Caco-2 (cell line): ENCODE measurements around the gene FSHR. TPM values are rescaled to one million over a fixed set of nuclear protein-coding genes. Genes with fewer than 3 reads are reported as not detected.
A peak's percentile ranks its signal among the peaks of the same experiment; 100 is the strongest.

Experiments used
- BruUV-seq: library from RNA; stranded (reverse); fragments of 400-500 nt; replicated peaks from 2 replicates; lab custom pipeline; 2021; lab: Mats Ljungman, UMichigan
- CTCF ChIA-PET: fragments of 300-600 bp; sonication (Branson Sonifier 250); formaldehyde crosslinking; loops from one replicate; lab custom pipeline; 2022; ENCODE audit warnings: antibody characterized with exemption; lab: Charles Lee
- POLR2A ChIA-PET: fragments of 300-600 bp; sonication (Branson Sonifier 250); formaldehyde crosslinking; loops from one replicate; lab custom pipeline; 2022; ENCODE audit warnings: antibody characterized with exemption; lab: Charles Lee
- DNase-seq, 2 experiments: peaks; one replicate each; pipeline versions ENCODE4 v3.0.0 to v3.0.0-alpha.2; 2020 to 2022
- H3K27me3 ChIP-seq: replicated peaks from 2 replicates; pipeline ENCODE4 v1.6.0; 2011; ENCODE audit warnings: low read length; ENCODE audit not compliant: control insufficient read depth, insufficient read depth
- H3K36me3 ChIP-seq: 2 replicates; pipeline ENCODE4 v1.5.1; 2011; ENCODE audit warnings: low read length; ENCODE audit not compliant: control insufficient read depth, insufficient read depth
- H3K4me1 ChIP-seq: fragments of 250-450 bp; sonication (Bioruptor Pico); 2 replicates; pipeline ENCODE4 v1.5.1; 2020; ENCODE audit warnings: mild to moderate bottlenecking
- H3K4me3 ChIP-seq: 2 replicates; pipeline ENCODE4 v1.5.1; 2011; ENCODE audit warnings: low read depth, mild to moderate bottlenecking, control low read depth, low read length
- H3K9me3 ChIP-seq: fragments of 250-450 bp; sonication (Bioruptor Pico); 2 replicates; pipeline ENCODE4 v1.5.1; 2020; ENCODE audit warnings: mild to moderate bottlenecking, moderate library complexity
- H3K27ac Mint-ChIP-seq: one replicate; pipeline ENCODE4 v1.8.0; 2022; ENCODE audit warnings: mixed read lengths; ENCODE audit not compliant: unreplicated experiment
- H3K27me3 Mint-ChIP-seq: one replicate; pipeline ENCODE4 v1.8.0; 2022; ENCODE audit warnings: mixed read lengths; ENCODE audit not compliant: insufficient read depth, unreplicated experiment
- H3K36me3 Mint-ChIP-seq: one replicate; pipeline ENCODE4 v1.8.0; 2022; ENCODE audit warnings: mild to moderate bottlenecking, mixed read lengths; ENCODE audit not compliant: insufficient read depth, unreplicated experiment
- H3K4me1 Mint-ChIP-seq: one replicate; pipeline ENCODE4 v1.8.0; 2022; ENCODE audit warnings: low read depth, mixed read lengths; ENCODE audit not compliant: unreplicated experiment
- H3K4me3 Mint-ChIP-seq: one replicate; pipeline ENCODE4 v1.8.0; 2022; ENCODE audit warnings: mild to moderate bottlenecking, moderate library complexity, mixed read lengths; ENCODE audit not compliant: unreplicated experiment
- H3K9me3 Mint-ChIP-seq: one replicate; pipeline ENCODE4 v1.8.0; 2022; ENCODE audit warnings: mixed read lengths; ENCODE audit not compliant: unreplicated experiment
- CTCF ChIP-seq, 2 experiments: fragments of 200-600 bp in 1 of 2; IDR thresholded peaks; 1 replicate in 1 of 2; 2 replicates in 1 of 2; pipeline versions ENCODE4 v1.5.1 to v1.8.0; 2011 to 2022; ENCODE audit warnings: antibody characterized with exemption in 1 of 2, control low read depth in 1 of 2, inconsistent platforms in 1 of 2, low read depth in 1 of 2, low read length in 1 of 2, mild to moderate bottlenecking in 1 of 2, moderate library complexity in 1 of 2; ENCODE audit not compliant: insufficient read depth in 1 of 2, severe bottlenecking in 1 of 2, unreplicated experiment in 1 of 2
- intact Hi-C: fragments of 100-400 bp; cut with micrococcal nuclease; formaldehyde crosslinking; loops from one replicate; pipeline ENCODE4 v1.10.0; 2022; ENCODE audit not compliant: unreplicated experiment
- total RNA-seq: library from RNA; stranded (reverse); gene quantifications from 2 replicates; pipeline ENCODE4 v1.2.3, GENCODE V29; 2022

The FSHR gene
- total RNA-seq, 1 experiment from 2014 or later, result 0.41 TPM

DNA sequence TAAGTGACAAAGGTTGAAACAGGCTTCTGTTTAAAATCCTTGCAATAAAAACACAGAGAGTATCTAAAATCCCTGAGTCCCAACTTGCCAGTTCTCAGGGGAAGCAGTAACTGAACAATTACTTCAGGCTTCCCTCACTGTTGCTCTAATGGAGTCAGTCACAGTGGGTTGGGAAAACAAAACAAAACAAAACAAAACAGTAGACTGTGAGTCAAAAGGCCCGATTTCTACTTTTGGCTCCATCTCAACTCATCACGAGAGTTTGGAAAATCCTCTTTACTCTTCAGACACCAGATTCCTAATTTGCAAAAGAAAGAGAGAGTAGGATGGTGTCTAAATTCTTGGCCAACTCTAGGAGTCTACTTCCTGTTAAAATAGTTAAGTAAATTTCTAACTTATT is 1.1 kb downstream of the FSHR start:
- ChIA-PET POLR2A (no interaction called here), CTCF (no interaction called here)
- H3K36me3 ChIP-seq, result no peaks in the 10 kb centered on the region
- intact Hi-C loops, result no loop called here
- H3K9me3 ChIP-seq, result no peaks in the 10 kb centered on the region
- H3K27me3 ChIP-seq, result no peaks in the 10 kb centered on the region
- H3K4me3 ChIP-seq, result no peak overlapping the region
- H3K27me3 Mint-ChIP-seq, result no peaks in the 10 kb centered on the region
- peaks cover 8% of the 10 kb centered on the region for H3K4me1 Mint-ChIP-seq
- no peaks in the 10 kb centered on the region for H3K36me3 Mint-ChIP-seq
- H3K4me1 ChIP-seq, result no peaks in the 10 kb centered on the region
- H3K27ac Mint-ChIP-seq, result no peak overlapping the region
- no peak for DNase-seq
- peak overlapping the region; percentile 0 for H3K4me3 Mint-ChIP-seq
- no TSS peak for BruUV-seq
- H3K9me3 Mint-ChIP-seq, result peaks cover 10% of the 10 kb centered on the region
- TF ChIP-seq CTCF (IDR thresholded peaks at IDR 0.05; ENCODE audit: insufficient read depth in 1 of 2, low read depth in 1 of 2, low read length in 1 of 2, severe bottlenecking in 1 of 2, unreplicated experiment in 1 of 2), result no peak

- CTCF ChIA-PET, result no interaction called here
- Histone ChIP-seq H3K36me3 (no peaks in the 10 kb centered on the region), H3K4me3 (no peak overlapping the region), H3K9me3 (no peaks in the 10 kb centered on the region), H3K27me3 (no peaks in the 10 kb centered on the region), H3K4me1 (no peaks in the 10 kb centered on the region)
- Mint-ChIP-seq H3K4me1 (peaks cover 8% of the 10 kb centered on the region), H3K9me3 (peaks cover 8% of the 10 kb centered on the region), H3K27me3 (no peaks in the 10 kb centered on the region), H3K4me3 (no peak overlapping the region), H3K36me3 (no peaks in the 10 kb centered on the region), H3K27ac (no peak overlapping the region)
- no peak for TF ChIP-seq CTCF (IDR thresholded peaks at IDR 0.05; ENCODE audit: insufficient read depth in 1 of 2, low read depth in 1 of 2, low read length in 1 of 2, severe bottlenecking in 1 of 2, unreplicated experiment in 1 of 2)
- BruUV-seq, result no TSS peak
- POLR2A ChIA-PET, result no interaction called here
- intact Hi-C loops, result no loop called here
- DNase-seq, result no peak
Observed at GRCh38 chr2:49152824-49153223, 1.5 kb downstream of the FSHR start.

DNA sequence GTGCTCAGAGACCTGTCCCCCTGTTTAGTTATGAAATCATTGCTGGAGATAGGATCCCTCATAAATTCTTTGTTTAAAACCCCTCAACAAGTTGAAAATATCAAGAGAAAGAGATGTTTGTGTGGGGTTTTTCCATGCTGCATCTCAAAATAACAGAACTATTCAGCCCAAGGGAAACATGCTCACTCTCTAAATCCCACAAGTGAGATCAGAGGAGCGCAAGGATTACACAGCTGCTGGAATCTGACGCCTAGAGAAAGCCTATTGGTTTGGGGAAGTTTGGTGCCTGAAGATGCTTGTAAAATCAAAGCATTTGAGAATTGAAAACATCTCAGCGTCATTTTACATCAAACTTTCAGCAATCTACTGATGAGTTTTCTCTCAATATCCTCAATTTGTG is 7.9 kb downstream of the FSHR start:
- H3K36me3 ChIP-seq, result no peaks in the 10 kb centered on the region; the same call in 1 of the 2 replicates
- no peak for DNase-seq
- H3K4me3 ChIP-seq, result no peak overlapping the region
- no peak for TF ChIP-seq CTCF (IDR thresholded peaks at IDR 0.05; ENCODE audit: insufficient read depth in 1 of 2, low read depth in 1 of 2, low read length in 1 of 2, severe bottlenecking in 1 of 2, unreplicated experiment in 1 of 2)
- Mint-ChIP-seq H3K4me1 (peaks cover 8% of the 10 kb centered on the region), H3K36me3 (no peaks in the 10 kb centered on the region), H3K9me3 (no peaks in the 10 kb centered on the region), H3K27ac (no peak overlapping the region), H3K27me3 (no peaks in the 10 kb centered on the region), H3K4me3 (no peak overlapping the region)
- CTCF ChIA-PET, result no interaction called here
- no TSS peak for BruUV-seq
- no peaks in the 10 kb centered on the region for H3K9me3 ChIP-seq
- intact Hi-C loops, result no loop called here
- POLR2A ChIA-PET, result no interaction called here
- H3K27me3 ChIP-seq, result no peaks in the 10 kb centered on the region
- no peaks in the 10 kb centered on the region for H3K4me1 ChIP-seq
